Frontal cortex (tissue), 4 donors: ENCODE data around the gene RPLP2. TPM values are rescaled to one million over a fixed set of nuclear protein-coding genes. Genes with fewer than 3 reads are reported as not detected.

Source experiments
- DNase-seq, 2 donors: peaks; one replicate each; pipeline ENCODE4 v3.0.0; 2012; ENCODE audit warnings: low spot score in 2 of 2
- FAIRE-seq: peaks from 2 replicates; lab custom pipeline; 2012; peaks lifted over from hg19 to GRCh38; lab: Jason Lieb, UNC
- total RNA-seq: library from RNA; depleted of rRNA; stranded (reverse); fragments of >200 nt; gene quantifications from one replicate; pipeline ENCODE4 v1.2.3, GENCODE V29; 2014
- donor health status: control.
- donor health status: control.
- donor health status: control.

The RPLP2 gene
- total RNA-seq, 1 donor from 2014 or later, result 210 TPM

GRCh38 chr11:843818-844692 lies 34.3 kb downstream of the RPLP2 start:
- peak in 1 of 2 donors; percentile 71 for DNase-seq
- FAIRE-seq, result no peak

- no peak for FAIRE-seq
- DNase-seq, result peak; percentile 71 to 79
Observed at GRCh38 chr11:844693-845644, 35.2 kb downstream of the RPLP2 start.

GRCh38 chr11:845872-846495 lies 36.2 kb downstream of the RPLP2 start:
- FAIRE-seq (no peak), DNase-seq (no peak)

- FAIRE-seq, result no peak
- DNase-seq, result no peak
Observed at GRCh38 chr11:846496-847098, 36.8 kb downstream of the RPLP2 start.

- FAIRE-seq (no peak), DNase-seq (no peak)
Observed at GRCh38 chr11:847876-848275, 38.1 kb downstream of the RPLP2 start.

- peak; percentile 78 to 84 for DNase-seq
Observed at GRCh38 chr11:848380-848931, 38.7 kb downstream of the RPLP2 start.

GRCh38 chr11:849104-849824 lies 39.5 kb downstream of the RPLP2 start:
- DNase-seq (peak; percentile 77 to 78), FAIRE-seq (no peak)

More at GRCh38 chr11:848380-848931, 38.7 kb downstream of the RPLP2 start:
- no peak for FAIRE-seq

GRCh38 chr11:849951-850774 lies 40.4 kb downstream of the RPLP2 start:
- no peak for FAIRE-seq

GRCh38 chr11:850775-851763 lies 41.3 kb downstream of the RPLP2 start:
- DNase-seq, result no peak

More at GRCh38 chr11:849951-850774, 40.4 kb downstream of the RPLP2 start:
- DNase-seq, result peak in 1 of 2 donors; percentile 61

GRCh38 chr11:852762-853161 lies 43.0 kb downstream of the RPLP2 start:
- FAIRE-seq (no peak), DNase-seq (no peak)

More at GRCh38 chr11:850775-851763, 41.3 kb downstream of the RPLP2 start:
- FAIRE-seq, result no peak

- DNase-seq (no peak), FAIRE-seq (no peak)
Observed at GRCh38 chr11:853682-854448, 44.1 kb downstream of the RPLP2 start.

- no peak for DNase-seq
Observed at GRCh38 chr11:854601-855329, 45.0 kb downstream of the RPLP2 start.

GRCh38 chr11:855330-855674 lies 45.5 kb downstream of the RPLP2 start:
- FAIRE-seq (no peak), DNase-seq (no peak)

More at GRCh38 chr11:854601-855329, 45.0 kb downstream of the RPLP2 start:
- no peak for FAIRE-seq

GRCh38 chr11:855796-856195 lies 46.0 kb downstream of the RPLP2 start:
- FAIRE-seq (no peak), DNase-seq (no peak)

GRCh38 chr11:856397-856796 lies 46.6 kb downstream of the RPLP2 start:
- FAIRE-seq, result no peak
- no peak for DNase-seq
